Germinal center (tissue), 1 donor: ENCODE data around the gene SCN1B.
"Not testable (repeated sequence)": the region's sequence is repeated elsewhere in the genome, so short reads cannot be mapped to it uniquely, and the experiment has no call there.

Experiments used
- DNase-seq: peaks from one replicate; pipeline ENCODE4 v3.0.0; 2012; ENCODE audit warnings: mixed read lengths, low spot score

The SCN1B gene

GRCh38 chr19:35000647-35001501, 29.4 kb upstream of the SCN1B start:
- peak; percentile 53 for DNase-seq

GRCh38 chr19:35002037-35002535, 28.2 kb upstream of the SCN1B start:
- no peak for DNase-seq

- no peak for DNase-seq
These were observed 25.6 kb upstream of the SCN1B start for GRCh38 chr19:35004517-35005255.

- DNase-seq: no peak
These were observed 24.9 kb upstream of the SCN1B start for GRCh38 chr19:35005256-35005977.

- not testable (repeated sequence) for DNase-seq
These were observed 24.3 kb upstream of the SCN1B start for GRCh38 chr19:35006007-35006341.

GRCh38 chr19:35006342-35006998, 23.8 kb upstream of the SCN1B start:
- DNase-seq: no peak

GRCh38 chr19:35006999-35007365, 23.3 kb upstream of the SCN1B start:
- no peak for DNase-seq

GRCh38 chr19:35007427-35007826, 22.8 kb upstream of the SCN1B start:
- not testable (repeated sequence) for DNase-seq

- no peak for DNase-seq
These were observed 21.4 kb upstream of the SCN1B start for GRCh38 chr19:35008891-35009341.

GRCh38 chr19:35009424-35010415, 20.6 kb upstream of the SCN1B start:
- DNase-seq: no peak

- no peak for DNase-seq
These were observed 19.1 kb upstream of the SCN1B start for GRCh38 chr19:35011091-35011689.

GRCh38 chr19:35011737-35012682, 18.3 kb upstream of the SCN1B start:
- DNase-seq: no peak

GRCh38 chr19:35013041-35013819, 17.0 kb upstream of the SCN1B start:
- peak; percentile 86 for DNase-seq

- no peak for DNase-seq
These were observed 16.2 kb upstream of the SCN1B start for GRCh38 chr19:35013820-35014754.

- DNase-seq: not testable (repeated sequence)
These were observed 15.5 kb upstream of the SCN1B start for GRCh38 chr19:35014774-35015173.

- no peak for DNase-seq
These were observed 14.9 kb upstream of the SCN1B start for GRCh38 chr19:35015270-35015953.

GRCh38 chr19:35015954-35016351, 14.3 kb upstream of the SCN1B start:
- no peak for DNase-seq
